Esophagus (tissue), 2 donors: ENCODE data around the gene SLC12A3. TPM values are rescaled to one million over a fixed set of nuclear protein-coding genes. Genes with fewer than 3 reads are reported as not detected.

Experiments
- H3K27ac ChIP-seq, 2 donors: one replicate each; pipeline ENCODE4 v1.5.1; 2013; ENCODE audit warnings: low read depth in 2 of 2, mild to moderate bottlenecking in 2 of 2, inconsistent platforms in 1 of 2, low read length in 1 of 2, moderate library complexity in 1 of 2
- H3K27me3 ChIP-seq, 2 donors: one replicate each; pipeline ENCODE4 v1.6.1; 2013; ENCODE audit warnings: low read length in 2 of 2, control low read depth in 1 of 2, mild to moderate bottlenecking in 1 of 2; ENCODE audit not compliant: insufficient read depth in 2 of 2, control insufficient read depth in 1 of 2
- H3K36me3 ChIP-seq, 2 donors: one replicate each; pipeline ENCODE4 v1.6.1; 2013; ENCODE audit warnings: low read length in 1 of 2; ENCODE audit not compliant: control insufficient read depth in 2 of 2, insufficient read depth in 2 of 2
- H3K4me1 ChIP-seq, 2 donors: one replicate each; pipeline ENCODE4 v1.6.1; 2013; ENCODE audit warnings: low read length in 1 of 2; ENCODE audit not compliant: control insufficient read depth in 2 of 2, insufficient read depth in 2 of 2
- H3K4me3 ChIP-seq, 2 donors: one replicate each; pipeline ENCODE4 v1.5.1; 2013; ENCODE audit warnings: low read length in 2 of 2, mild to moderate bottlenecking in 2 of 2, low read depth in 1 of 2, moderate library complexity in 1 of 2
- H3K9me3 ChIP-seq, 2 donors: one replicate each; pipeline ENCODE4 v1.6.1; 2013; ENCODE audit warnings: mild to moderate bottlenecking in 2 of 2, low read depth in 1 of 2, low read length in 1 of 2, moderate library complexity in 1 of 2; ENCODE audit not compliant: control insufficient read depth in 2 of 2, insufficient read depth in 1 of 2
- WGBS, 2 donors: extraction: QIAGEN DNeasy Blood & Tissue Kit; methylation state at CpG; one replicate each; pipeline ENCODE4 v1.1.7; 2013; 5-methylcytosine and 5-hydroxymethylcytosine counted together
- polyA plus RNA-seq, 2 donors: library from polyadenylated mRNA; stranded (reverse); fragments of 200-250 nt; gene quantifications; one replicate each; pipeline ENCODE4 v1.2.3, GENCODE V29; 2013
- donor health status: healthy with polysubstance abuse.
- donor health status: Bipolar disorder and iron deficiency.

The SLC12A3 gene
- polyA plus RNA-seq, 2 donors, result 0.04 to 0.06 TPM

DNA sequence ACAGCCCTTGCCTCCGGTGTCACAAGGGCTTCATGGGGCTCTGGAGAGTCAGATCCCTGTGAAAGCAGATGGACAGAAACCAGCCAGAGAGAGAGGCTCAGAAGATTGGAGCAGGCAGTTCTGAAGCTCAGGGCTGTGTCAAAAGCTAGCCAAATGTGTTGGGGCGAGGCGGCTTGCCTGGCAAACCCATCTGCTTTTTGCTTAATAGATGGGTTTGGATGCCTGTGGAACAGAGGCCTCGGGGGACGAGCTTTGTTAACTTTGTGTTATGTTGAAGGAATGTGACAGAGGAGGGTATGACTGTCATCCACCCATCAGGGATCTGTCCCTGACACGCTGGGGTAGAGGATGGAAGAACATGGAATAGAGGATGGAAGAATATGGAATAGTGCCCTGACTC, 21.0 kb upstream of the SLC12A3 start:
- Histone ChIP-seq H3K4me1 (peaks cover 0 to 2% of the 10 kb centered on the region in 2 donors), H3K4me3 (no peak overlapping the region), H3K36me3 (peaks cover 13 to 21% of the 10 kb centered on the region in 2 donors), H3K27me3 (no peaks in the 10 kb centered on the region), H3K9me3 (no peaks in the 10 kb centered on the region), H3K27ac (no peak overlapping the region)
- WGBS, 2 donors, result 91% methylated on average over 6 of the region's 6 CpGs

GRCh38 chr16:56847173-56847910, 17.7 kb upstream of the SLC12A3 start:
- H3K36me3 ChIP-seq, result peaks cover 13% of the 10 kb centered on the region in 2 donors
- H3K9me3 ChIP-seq, result no peaks in the 10 kb centered on the region
- 64 to 65% methylated on average over 9 of the region's 9 CpGs for WGBS, 2 donors
- no peaks in the 10 kb centered on the region for H3K27me3 ChIP-seq
- peaks cover 0 to 3% of the 10 kb centered on the region in 2 donors for H3K4me1 ChIP-seq
- no peak overlapping the region for H3K4me3 ChIP-seq
- H3K27ac ChIP-seq, result no peak overlapping the region

DNA sequence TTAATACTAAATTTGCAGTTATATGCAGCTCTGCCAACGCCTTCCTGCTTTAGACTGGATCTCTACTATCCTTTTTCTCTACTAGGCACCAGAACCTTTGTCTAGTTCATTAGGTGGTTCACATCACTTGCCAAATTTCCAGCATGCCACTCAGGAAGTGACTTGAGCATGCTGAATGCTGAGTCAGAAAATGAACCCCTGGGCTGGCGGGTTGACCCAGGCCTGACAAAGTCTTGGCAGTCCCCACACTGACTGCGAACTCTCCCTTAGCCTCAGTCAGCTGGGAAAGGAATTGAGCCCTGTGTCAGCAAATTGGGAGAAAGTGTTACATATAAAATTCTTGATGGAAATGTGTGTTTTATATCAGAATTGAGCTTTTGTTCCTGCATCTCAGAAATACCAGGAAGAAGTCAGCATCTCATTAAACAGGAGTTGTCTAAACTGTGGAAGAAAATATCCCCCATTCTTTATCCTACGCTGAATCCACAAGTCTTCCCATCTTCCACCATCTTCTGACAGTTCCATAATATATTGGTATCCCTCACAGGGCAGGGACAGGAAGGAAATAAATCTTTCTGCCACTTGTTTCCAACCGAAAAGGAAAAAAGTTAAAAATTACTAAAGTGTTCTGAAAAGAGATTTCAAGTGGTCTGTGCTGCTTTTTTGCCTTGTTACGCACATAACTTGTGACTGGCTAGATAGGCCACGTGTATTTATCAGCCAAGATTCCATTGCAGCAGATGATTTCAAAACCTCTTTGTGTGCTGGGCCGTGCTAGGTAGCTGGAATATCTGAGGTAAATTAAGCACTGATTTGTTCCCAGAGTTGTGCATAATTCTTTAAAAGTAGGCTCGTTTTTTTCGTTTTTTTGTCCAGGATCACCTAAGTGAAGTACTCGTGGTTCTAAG, 16.7 kb upstream of the SLC12A3 start:
- WGBS, 2 donors, result 74 to 78% methylated on average over 11 of the region's 11 CpGs
- no peaks in the 10 kb centered on the region for H3K27me3 ChIP-seq
- peaks cover 7 to 8% of the 10 kb centered on the region in 2 donors for H3K36me3 ChIP-seq
- no peak overlapping the region for H3K27ac ChIP-seq
- peaks cover 0 to 3% of the 10 kb centered on the region in 2 donors for H3K4me1 ChIP-seq
- H3K4me3 ChIP-seq, result no peak overlapping the region
- H3K9me3 ChIP-seq, result no peaks in the 10 kb centered on the region

DNA sequence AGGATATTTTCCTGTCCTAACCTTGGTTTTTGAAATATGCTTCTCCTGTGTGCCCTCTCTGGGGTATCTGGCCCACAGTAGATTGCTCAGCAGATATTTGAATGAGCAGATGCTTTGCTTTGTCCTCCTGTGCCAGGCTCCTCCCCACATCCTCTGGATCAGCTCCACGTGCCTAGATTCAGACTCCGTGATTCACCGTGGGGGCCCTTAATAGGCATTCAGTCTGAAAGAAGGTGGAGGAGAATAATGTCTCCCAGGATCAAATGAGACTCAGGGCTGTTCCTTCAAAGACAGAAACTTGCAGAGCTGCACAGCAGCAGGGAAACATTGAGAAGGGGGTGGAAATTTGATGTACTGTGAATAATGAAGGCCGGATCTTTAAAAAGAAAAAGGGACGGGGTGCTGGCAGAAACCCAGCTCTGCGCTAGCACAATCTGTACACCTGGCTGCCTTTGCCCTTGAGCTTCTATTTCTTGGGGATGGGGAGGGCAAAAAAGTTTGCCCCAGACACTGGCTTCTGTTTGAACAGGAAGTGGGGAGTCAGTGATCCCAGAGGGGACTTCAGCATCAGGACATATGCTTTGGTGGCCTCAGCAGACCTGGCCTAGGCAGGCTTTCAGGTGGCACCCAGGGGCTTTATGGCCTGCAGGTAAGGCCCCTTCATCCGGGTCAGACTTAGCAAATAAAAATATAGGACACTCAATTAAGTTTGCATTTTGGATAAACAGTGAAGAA, 15.9 kb upstream of the SLC12A3 start:
- peaks cover 4% of the 10 kb centered on the region in 2 donors for H3K36me3 ChIP-seq
- H3K27ac ChIP-seq, result no peak overlapping the region
- H3K27me3 ChIP-seq, result no peaks in the 10 kb centered on the region
- H3K9me3 ChIP-seq, result no peaks in the 10 kb centered on the region
- H3K4me3 ChIP-seq, result no peak overlapping the region
- WGBS, 2 donors, result 39 to 40% methylated on average over 7 of the region's 7 CpGs
- H3K4me1 ChIP-seq, result peaks cover 0 to 3% of the 10 kb centered on the region in 2 donors

- no peaks in the 10 kb centered on the region for H3K9me3 ChIP-seq
- no peak overlapping the region for H3K4me3 ChIP-seq
- H3K27ac ChIP-seq, result no peak overlapping the region
- no peaks in the 10 kb centered on the region for H3K27me3 ChIP-seq
- peaks cover 0 to 3% of the 10 kb centered on the region in 2 donors for H3K4me1 ChIP-seq
- WGBS, 2 donors, result 86 to 88% methylated on average over 11 of the region's 11 CpGs
- peaks cover 0 to 3% of the 10 kb centered on the region in 2 donors for H3K36me3 ChIP-seq
Measured at GRCh38 chr16:56849690-56850680, 15.0 kb upstream of the SLC12A3 start.

DNA sequence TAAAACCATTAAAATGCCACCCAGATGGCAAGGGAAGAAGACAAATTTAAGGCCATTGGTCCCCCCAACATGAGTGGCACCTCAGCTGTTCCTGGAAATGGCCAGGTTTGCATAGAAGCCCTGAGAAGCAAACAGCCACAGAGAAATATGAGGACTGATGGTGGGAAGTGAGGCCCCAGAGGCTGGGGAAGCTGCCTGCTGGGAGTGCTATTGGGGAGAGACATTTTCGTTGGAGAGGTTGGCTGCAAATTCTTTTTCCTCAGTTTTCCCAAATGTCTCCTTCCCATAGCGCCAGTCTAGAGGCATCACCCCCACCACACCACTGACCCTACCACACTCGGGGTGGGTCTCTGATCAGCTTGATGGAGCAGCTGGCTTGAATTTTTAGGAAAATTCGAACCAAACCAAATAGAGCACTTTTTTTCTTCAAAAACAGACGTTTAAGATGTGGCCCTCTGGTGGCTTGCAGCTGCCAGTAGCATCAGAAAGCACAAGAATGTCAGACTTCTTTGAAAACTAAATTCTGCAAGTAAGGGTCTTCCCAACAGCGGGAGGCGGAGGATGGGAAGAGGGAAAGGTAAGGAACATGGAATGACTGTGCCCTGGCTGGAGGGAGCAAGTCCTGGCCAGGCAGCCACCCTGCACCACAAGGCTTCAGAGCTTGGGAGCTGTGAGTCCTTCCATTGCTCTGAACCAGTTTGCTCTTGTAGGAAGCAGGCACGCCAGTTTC, 13.2 kb upstream of the SLC12A3 start:
- Histone ChIP-seq H3K27ac (no peak overlapping the region), H3K36me3 (no peaks in the 10 kb centered on the region), H3K4me3 (no peak overlapping the region), H3K9me3 (no peaks in the 10 kb centered on the region), H3K4me1 (peaks cover 0 to 3% of the 10 kb centered on the region in 2 donors), H3K27me3 (no peaks in the 10 kb centered on the region)
- WGBS, 2 donors, result 63 to 69% methylated on average over 8 of the region's 8 CpGs

DNA sequence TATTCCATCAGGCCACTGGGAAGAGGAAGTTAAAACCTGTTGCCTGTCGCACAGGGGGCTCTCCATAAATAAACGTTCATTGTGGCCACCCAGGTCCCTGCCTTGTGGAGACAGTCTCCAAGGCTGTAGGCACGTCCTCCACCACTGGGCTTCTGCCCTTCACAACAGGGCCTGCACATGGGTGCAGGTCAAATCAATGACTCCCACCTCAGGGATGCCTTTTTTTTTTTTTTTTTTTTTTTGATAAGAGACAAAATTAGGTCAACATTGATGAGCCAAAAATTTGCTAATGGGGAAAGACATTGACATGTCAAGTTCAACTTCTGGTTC, 12.6 kb upstream of the SLC12A3 start:
- H3K27me3 ChIP-seq, result no peaks in the 10 kb centered on the region
- no peak overlapping the region for H3K4me3 ChIP-seq
- WGBS, 2 donors, result 74 to 77% methylated on average over 3 of the region's 3 CpGs
- H3K36me3 ChIP-seq, result no peaks in the 10 kb centered on the region
- H3K27ac ChIP-seq, result no peak overlapping the region
- H3K9me3 ChIP-seq, result no peaks in the 10 kb centered on the region
- peaks cover 0 to 3% of the 10 kb centered on the region in 2 donors for H3K4me1 ChIP-seq

GRCh38 chr16:56852968-56853367, 12.0 kb upstream of the SLC12A3 start:
- Histone ChIP-seq H3K4me1 (peaks cover 0 to 3% of the 10 kb centered on the region in 2 donors), H3K4me3 (no peak overlapping the region), H3K36me3 (no peaks in the 10 kb centered on the region), H3K27me3 (no peaks in the 10 kb centered on the region), H3K9me3 (no peaks in the 10 kb centered on the region), H3K27ac (no peak overlapping the region)
- WGBS, 2 donors, result 94 to 97% methylated on average over 11 of the region's 11 CpGs
